Epithelial cell of esophagus (primary cell): ENCODE results near the gene PCDHGA8.
A peak's percentile ranks its signal among the peaks of the same experiment; 100 is the strongest.
"Not testable (repeated sequence)": the region's sequence is repeated elsewhere in the genome, so short reads cannot be mapped to it uniquely, and the experiment has no call there.

Experiments used
- DNase-seq: peaks from one replicate; pipeline ENCODE4 v3.0.0; 2010; ENCODE audit warnings: low read depth
- H3K4me3 ChIP-seq: 2 replicates; pipeline ENCODE4 v1.5.1; 2011; ENCODE audit warnings: mild to moderate bottlenecking, low read length, control low read depth
- CTCF ChIP-seq: IDR thresholded peaks from 2 replicates; pipeline ENCODE4 v1.5.1; 2011; ENCODE audit warnings: low read depth, mild to moderate bottlenecking, low read length, control low read depth, inconsistent platforms; ENCODE audit not compliant: insufficient read depth; ENCODE audit errors: missing control alignments

Gene PCDHGA8

GRCh38 chr5:141411575-141411974 lies 19.1 kb downstream of the PCDHGA8 start:
- no peak for DNase-seq
- H3K4me3 ChIP-seq: no peak overlapping the region
- TF ChIP-seq CTCF: no peak

GRCh38 chr5:141412854-141413539 lies 20.6 kb downstream of the PCDHGA8 start, which contains the start of gene PCDHGA10:
PCDHGA10 (plus strand) TSS chr5:141412987; CDS start chr5:141413176, 189 bp downstream.
- H3K4me3 ChIP-seq: peak within 1 kb of the TSS; percentile 55
- DNase-seq: peak; percentile 79
- peak; percentile 74 for TF ChIP-seq CTCF

- no peak for DNase-seq
- no peak for TF ChIP-seq CTCF
Measured at GRCh38 chr5:141413540-141414069, 21.2 kb downstream of the PCDHGA8 start.

DNA sequence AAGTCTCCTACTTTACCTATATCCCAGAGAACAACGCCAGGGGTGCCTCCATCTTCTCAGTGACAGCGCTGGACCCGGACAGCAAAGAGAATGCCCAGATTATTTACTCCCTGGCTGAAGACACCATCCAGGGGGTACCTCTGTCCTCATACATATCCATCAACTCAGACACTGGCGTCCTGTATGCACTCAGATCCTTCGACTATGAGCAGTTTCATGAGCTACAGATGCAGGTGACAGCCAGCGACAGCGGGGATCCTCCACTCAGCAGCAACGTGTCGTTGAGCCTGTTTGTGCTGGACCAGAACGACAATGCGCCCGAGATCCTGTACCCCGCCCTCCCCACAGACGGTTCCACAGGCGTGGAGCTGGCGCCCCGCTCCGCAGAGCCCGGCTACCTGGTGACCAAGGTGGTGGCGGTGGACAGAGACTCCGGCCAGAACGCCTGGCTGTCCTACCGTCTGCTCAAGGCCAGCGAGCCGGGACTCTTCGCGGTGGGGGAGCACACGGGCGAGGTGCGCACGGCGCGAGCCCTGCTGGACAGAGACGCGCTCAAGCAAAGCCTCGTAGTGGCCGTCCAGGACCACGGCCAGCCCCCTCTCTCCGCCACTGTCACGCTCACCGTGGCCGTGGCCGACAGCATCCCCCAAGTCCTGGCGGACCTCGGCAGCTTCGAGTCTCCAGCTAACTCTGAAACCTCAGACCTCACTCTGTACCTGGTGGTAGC lies 22.3 kb downstream of the PCDHGA8 start:
- not testable (repeated sequence) for H3K4me3 ChIP-seq, DNase-seq

More at GRCh38 chr5:141413540-141414069, 21.2 kb downstream of the PCDHGA8 start:
- peak overlapping the region; percentile 55 for H3K4me3 ChIP-seq

GRCh38 chr5:141415275-141415618 lies 22.8 kb downstream of the PCDHGA8 start:
- not testable (repeated sequence) for H3K4me3 ChIP-seq, DNase-seq

- TF ChIP-seq CTCF: peak; percentile 79
- peak within 1 kb of the TSS; percentile 48 for H3K4me3 ChIP-seq
- peak; percentile 84 for DNase-seq
Measured at GRCh38 chr5:141417494-141418172, 25.2 kb downstream of the PCDHGA8 start, which contains the start of gene PCDHGB7. PCDHGB7 (plus strand) TSS chr5:141417677; CDS start chr5:141417860, 183 bp downstream.

DNA sequence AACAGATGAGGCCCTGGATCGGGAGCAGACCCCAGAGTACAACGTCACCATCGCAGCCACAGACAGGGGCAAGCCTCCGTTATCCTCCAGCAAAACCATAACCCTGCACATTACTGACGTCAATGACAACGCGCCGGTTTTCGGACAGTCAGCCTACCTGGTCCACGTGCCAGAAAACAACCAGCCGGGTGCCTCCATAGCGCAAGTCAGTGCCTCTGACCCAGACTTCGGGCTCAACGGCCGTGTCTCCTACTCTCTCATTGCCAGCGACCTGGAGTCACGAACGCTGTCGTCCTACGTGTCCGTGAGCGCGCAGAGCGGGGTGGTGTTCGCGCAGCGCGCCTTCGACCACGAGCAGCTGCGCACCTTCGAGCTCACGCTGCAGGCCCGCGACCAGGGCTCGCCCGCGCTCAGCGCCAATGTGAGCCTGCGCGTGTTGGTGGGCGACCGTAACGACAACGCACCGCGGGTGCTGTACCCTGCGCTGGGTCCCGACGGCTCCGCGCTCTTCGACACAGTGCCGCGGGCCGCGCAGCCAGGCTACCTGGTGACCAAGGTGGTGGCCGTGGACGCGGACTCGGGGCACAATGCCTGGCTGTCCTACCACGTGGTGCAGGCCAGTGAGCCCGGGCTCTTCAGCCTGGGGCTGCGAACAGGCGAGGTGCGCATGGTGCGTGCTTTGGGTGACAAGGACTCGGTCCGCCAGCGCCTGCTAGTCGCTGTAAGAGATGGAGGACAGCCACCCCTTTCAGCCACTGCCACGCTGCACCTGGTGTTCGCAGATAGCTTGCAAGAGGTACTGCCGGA lies 26.8 kb downstream of the PCDHGA8 start:
- no peak for TF ChIP-seq CTCF
- no peak overlapping the region for H3K4me3 ChIP-seq

More for the DNA sequence above, 26.8 kb downstream of the PCDHGA8 start:
- no peak for DNase-seq
